ENCODE results near the gene DIO2. TPM values are rescaled to one million over a fixed set of nuclear protein-coding genes. Genes with fewer than 3 reads are reported as not detected.

Gene DIO2
- total RNA-seq, 4 donors from 2014 or later, result 0.56 to 3.5 (median 1.7) TPM

DNA sequence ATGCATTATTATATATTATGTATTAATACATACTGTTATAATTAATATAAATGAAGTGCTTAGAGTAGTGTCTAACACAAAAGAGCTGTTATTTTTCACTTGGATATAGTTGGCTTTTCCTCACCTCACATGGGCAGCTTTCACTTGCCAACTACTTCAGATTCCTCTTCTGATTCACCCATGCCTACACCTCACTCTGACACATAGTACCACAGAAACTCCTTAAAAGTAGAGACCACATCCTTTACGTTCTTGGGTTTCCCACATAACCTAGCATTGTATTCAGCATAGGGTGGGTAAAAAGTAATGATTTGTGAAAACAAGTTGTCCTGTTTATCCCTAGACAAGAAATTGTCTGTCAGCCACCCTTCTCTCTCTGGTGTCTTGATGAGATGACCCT lies 61.0 kb downstream of the DIO2 start:
- ATAC-seq (ENCODE audit: low FRiP score) (no peak), DNase-seq (ENCODE audit: low spot score) (no peak)
- no peak for TF ChIP-seq CTCF (IDR thresholded peaks at IDR 0.05)
